GM12801 (cell line): Measurements from ENCODE around the gene AARS2.

Experiments
- TF ChIP-seq, protein P1 (sequence below): IDR thresholded peaks from one replicate; pipeline ENCODE4 v1.5.1; 2011; ENCODE audit warnings: control low read depth; ENCODE audit not compliant: insufficient read length; ENCODE audit errors: extremely low read depth

AARS2 gene

DNA sequence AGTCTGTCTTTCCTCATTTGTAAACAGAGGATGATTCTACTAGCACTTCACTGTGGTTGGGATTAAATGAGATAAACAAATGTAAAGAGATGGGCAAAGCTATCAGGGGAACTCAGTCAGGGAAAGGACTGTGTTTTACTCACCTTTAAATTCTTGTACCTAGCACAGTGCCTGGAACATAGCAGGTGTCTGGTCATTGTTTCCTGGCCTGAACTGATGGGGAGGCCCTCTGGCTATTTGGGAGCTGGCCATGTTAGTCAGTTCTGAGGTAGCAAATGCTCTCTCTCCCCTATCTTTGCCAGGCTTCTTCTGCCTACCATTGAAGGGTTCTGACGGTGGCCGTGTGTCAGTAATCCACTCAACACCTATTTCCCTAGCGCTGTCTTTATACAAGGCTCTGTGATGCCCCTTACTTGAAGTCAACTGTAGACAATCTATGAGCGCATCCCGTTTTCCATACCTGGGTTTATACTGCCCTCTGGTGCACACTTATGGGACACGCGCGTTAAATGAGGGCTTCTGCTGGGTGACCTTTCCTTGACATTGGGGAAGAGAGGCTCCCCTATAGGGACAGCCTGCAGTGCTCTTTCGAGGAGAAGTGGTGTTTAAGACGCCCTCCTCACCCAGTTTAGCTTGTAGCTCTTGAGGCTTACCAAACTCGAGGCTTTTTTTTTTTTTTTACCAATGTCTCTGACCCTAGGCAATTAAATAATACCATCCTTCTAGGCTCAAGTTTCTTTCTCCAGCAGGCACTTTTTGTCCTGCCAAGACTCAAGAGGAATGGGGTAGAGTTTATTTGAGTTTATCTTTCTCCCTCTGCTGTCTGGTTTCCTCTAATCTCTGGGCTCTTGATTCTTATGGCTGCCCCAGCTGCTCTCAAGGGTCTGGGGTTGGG, 25.3 kb upstream of the AARS2 start:
- TF ChIP-seq, protein P1, sequence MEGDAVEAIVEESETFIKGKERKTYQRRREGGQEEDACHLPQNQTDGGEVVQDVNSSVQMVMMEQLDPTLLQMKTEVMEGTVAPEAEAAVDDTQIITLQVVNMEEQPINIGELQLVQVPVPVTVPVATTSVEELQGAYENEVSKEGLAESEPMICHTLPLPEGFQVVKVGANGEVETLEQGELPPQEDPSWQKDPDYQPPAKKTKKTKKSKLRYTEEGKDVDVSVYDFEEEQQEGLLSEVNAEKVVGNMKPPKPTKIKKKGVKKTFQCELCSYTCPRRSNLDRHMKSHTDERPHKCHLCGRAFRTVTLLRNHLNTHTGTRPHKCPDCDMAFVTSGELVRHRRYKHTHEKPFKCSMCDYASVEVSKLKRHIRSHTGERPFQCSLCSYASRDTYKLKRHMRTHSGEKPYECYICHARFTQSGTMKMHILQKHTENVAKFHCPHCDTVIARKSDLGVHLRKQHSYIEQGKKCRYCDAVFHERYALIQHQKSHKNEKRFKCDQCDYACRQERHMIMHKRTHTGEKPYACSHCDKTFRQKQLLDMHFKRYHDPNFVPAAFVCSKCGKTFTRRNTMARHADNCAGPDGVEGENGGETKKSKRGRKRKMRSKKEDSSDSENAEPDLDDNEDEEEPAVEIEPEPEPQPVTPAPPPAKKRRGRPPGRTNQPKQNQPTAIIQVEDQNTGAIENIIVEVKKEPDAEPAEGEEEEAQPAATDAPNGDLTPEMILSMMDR: no peak

GRCh38 chr6:44335631-44336030, 22.5 kb upstream of the AARS2 start:
- TF ChIP-seq, protein P1: no peak

GRCh38 chr6:44333942-44334341, 20.8 kb upstream of the AARS2 start:
- TF ChIP-seq, protein P1: no peak

DNA sequence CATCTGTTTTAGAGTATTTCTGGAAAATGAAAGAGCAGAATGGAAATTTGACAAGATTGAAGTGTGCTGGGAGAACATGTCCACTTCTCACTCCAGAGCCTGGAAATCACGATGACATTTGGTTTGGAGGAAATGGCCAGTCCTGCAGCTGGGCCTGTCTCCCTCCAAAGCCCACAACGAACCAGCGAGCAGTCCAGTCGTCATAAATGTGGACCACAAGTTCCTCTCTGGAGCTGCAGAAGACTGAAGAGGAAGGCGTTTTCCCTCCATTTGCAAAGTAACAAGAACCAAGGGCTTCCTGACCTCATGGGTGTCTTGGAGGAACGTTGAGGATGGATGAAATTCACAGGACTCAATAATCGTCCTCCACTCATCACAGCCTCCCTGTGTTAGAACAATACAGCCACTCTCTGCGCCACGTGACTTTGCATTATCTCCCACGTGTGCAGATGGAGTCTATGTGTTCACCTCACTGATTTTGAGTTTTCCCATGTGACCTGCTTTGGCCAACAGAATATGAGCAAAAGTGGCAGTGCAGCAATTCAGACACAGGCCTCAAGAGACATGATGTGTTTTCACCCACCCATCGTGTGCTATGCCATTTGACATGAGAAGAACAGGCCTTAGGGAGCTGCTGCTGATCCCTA, 20.2 kb upstream of the AARS2 start:
- TF ChIP-seq, protein P1: no peak

GRCh38 chr6:44332585-44332984, 19.4 kb upstream of the AARS2 start:
- TF ChIP-seq, protein P1: no peak

GRCh38 chr6:44329858-44330257, 16.7 kb upstream of the AARS2 start:
- TF ChIP-seq, protein P1: no peak

DNA sequence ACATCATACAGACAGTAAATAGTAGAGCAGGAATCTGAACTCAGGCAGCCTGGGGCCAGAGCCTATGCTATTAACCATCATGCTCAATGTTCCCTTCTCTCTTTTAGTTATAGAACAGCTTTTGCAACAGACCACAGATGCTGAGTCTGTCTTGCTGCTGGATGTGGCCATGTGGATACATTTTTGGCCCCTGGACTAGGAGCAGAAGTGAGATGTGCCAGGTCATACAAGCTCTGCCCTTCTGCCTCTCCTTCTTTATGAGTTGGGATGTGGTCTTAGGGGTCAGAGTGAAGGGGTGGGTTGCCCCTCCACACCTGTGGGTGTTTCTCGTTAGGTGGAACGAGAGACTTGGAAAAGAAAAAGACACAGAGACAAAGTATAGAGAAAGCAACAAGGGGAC, 14.6 kb upstream of the AARS2 start:
- TF ChIP-seq, protein P1: no peak
